Sigmoid colon (tissue), 4 donors: ENCODE data around the gene BRIP1.

Experiments used
- CTCF ChIP-seq, 4 experiments: fragments of 450-650 bp in 3 of 4; fragments of 200-600 bp in 1 of 4; IDR thresholded peaks; one replicate each; pipeline ENCODE4 v1.5.1; 2016 to 2019; ENCODE audit warnings: antibody characterized with exemption in 4 of 4, mild to moderate bottlenecking in 3 of 4, moderate library complexity in 2 of 4
- EP300 ChIP-seq, 4 donors: sonication (generic); formaldehyde crosslinking; IDR thresholded peaks; one replicate each; pipeline ENCODE4 v1.6.1; 2017; ENCODE audit warnings: antibody characterized with exemption in 4 of 4

- no peak for TF ChIP-seq EP300 (IDR thresholded peaks at IDR 0.05)
- TF ChIP-seq CTCF (IDR thresholded peaks at IDR 0.05): no peak
Measured at GRCh38 chr17:61794792-61795191, 68.5 kb downstream of the BRIP1 start.
